SU-DHL-6 (cell line): ENCODE data around the gene APBB1.
A peak's percentile ranks its signal among the peaks of the same experiment; 100 is the strongest.

Experiments
- H2AFZ ChIP-seq: fragments of 200-600 bp; sonication (generic); 2 replicates; pipeline ENCODE4 v1.6.1; 2014; ENCODE audit warnings: low read depth, mild to moderate bottlenecking, moderate library complexity, mixed read lengths, antibody characterized with exemption, low read length; ENCODE audit not compliant: severe bottlenecking
- H3F3A ChIP-seq: fragments of 200-600 bp; shearing (Covaris generic); 2 replicates; pipeline ENCODE4 v1.6.0; 2016; ENCODE audit warnings: antibody characterized with exemption, mild to moderate bottlenecking; ENCODE audit not compliant: insufficient read depth
- H3K27ac ChIP-seq: fragments of 200-600 bp; sonication (generic); 2 replicates; pipeline ENCODE4 v1.5.1; 2016; ENCODE audit warnings: low read depth, mild to moderate bottlenecking, low read length, moderate library complexity, mixed read lengths
- H3K27me3 ChIP-seq: fragments of 200-600 bp; sonication (generic), shearing (Covaris generic); 2 replicates; pipeline ENCODE4 v1.6.0; 2014; ENCODE audit warnings: mild to moderate bottlenecking, low read length
- H3K36me3 ChIP-seq: fragments of 200-600 bp; sonication (generic); 2 replicates; pipeline ENCODE4 v1.6.1; 2014; ENCODE audit warnings: mild to moderate bottlenecking, low read length, mixed read lengths
- H3K4me2 ChIP-seq: fragments of 300-600, 200-600 bp; shearing (Covaris generic), sonication (generic); 2 replicates; pipeline ENCODE4 v1.6.0; 2014; ENCODE audit warnings: low read length, low read depth, mild to moderate bottlenecking; ENCODE audit not compliant: poor library complexity, severe bottlenecking
- H3K4me3 ChIP-seq: fragments of 200-600 bp; sonication (generic); 2 replicates; pipeline ENCODE4 v1.5.1; 2014; ENCODE audit warnings: antibody characterized with exemption, low read length, mild to moderate bottlenecking, mixed read lengths; ENCODE audit not compliant: insufficient read depth, poor library complexity, severe bottlenecking
- H3K79me2 ChIP-seq: fragments of 200-600 bp; sonication (generic); 2 replicates; pipeline ENCODE4 v1.6.1; 2014; ENCODE audit warnings: mild to moderate bottlenecking, low read length, moderate library complexity; ENCODE audit not compliant: insufficient read depth
- H3K9ac ChIP-seq: fragments of 200-600 bp; sonication (generic); 2 replicates; pipeline ENCODE4 v1.7.0; 2014; ENCODE audit warnings: mild to moderate bottlenecking, low read length
- H3K9me2 ChIP-seq: fragments of 200-600 bp; sonication (generic); replicated peaks from 2 replicates; pipeline ENCODE4 v1.6.1; 2014; ENCODE audit warnings: low read length; ENCODE audit not compliant: insufficient read depth
- H3K9me3 ChIP-seq: fragments of 200-600 bp; sonication (generic); 2 replicates; pipeline ENCODE4 v1.6.1; 2014; ENCODE audit warnings: low read length, mixed read lengths; ENCODE audit not compliant: insufficient read depth
- H4K20me1 ChIP-seq: fragments of 200-600 bp; sonication (generic); 2 replicates; pipeline ENCODE4 v1.6.1; 2014; ENCODE audit warnings: low read depth, mild to moderate bottlenecking, antibody characterized with exemption, low read length, moderate library complexity, mixed read lengths
- EZH2phosphoT487 ChIP-seq: fragments of 200-600 bp; sonication (generic), shearing (Covaris generic); conservative IDR thresholded peaks from 2 replicates; pipeline ENCODE4 v1.6.1; 2018; ENCODE audit warnings: mild to moderate bottlenecking, antibody characterized with exemption, low read length, moderate library complexity, mixed read lengths
- TF ChIP-seq, protein P1 (sequence below): fragments of 200-600 bp; sonication (generic); IDR thresholded peaks from one replicate; pipeline ENCODE4 v1.5.1; 2017; ENCODE audit warnings: antibody characterized with exemption, mild to moderate bottlenecking, low read length, moderate library complexity; ENCODE audit not compliant: insufficient read depth, poor library complexity, severe bottlenecking

The APBB1 gene

DNA sequence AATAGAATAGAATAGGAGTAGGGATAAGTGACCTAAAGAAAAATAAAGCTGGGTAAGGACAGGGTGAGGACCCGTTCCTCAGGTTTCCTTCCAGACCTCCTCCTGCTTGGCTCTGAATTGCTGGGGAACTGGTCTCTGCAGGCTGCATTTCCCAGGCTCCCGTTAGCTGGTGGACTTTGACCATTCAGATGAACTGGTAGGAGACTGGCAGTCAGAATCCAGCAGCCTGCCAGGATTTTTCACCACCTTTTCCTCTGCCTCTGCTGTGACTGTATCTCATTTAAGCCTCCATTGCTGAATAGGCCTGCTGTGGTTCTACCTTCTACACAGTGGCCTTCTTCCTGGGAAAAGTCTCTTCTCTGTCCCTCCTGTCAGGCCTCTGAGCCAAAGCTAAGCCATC, 53.2 kb downstream of the APBB1 start:
- H2AFZ ChIP-seq, result no peak overlapping the region
- no peaks in the 10 kb centered on the region for H3K9me2 ChIP-seq
- H3K27me3 ChIP-seq, result no peaks in the 10 kb centered on the region
- H4K20me1 ChIP-seq, result no peaks in the 10 kb centered on the region
- H3K27ac ChIP-seq, result no peak overlapping the region
- H3K36me3 ChIP-seq, result no peaks in the 10 kb centered on the region
- H3F3A ChIP-seq, result no peaks in the 10 kb centered on the region
- no peak overlapping the region for H3K9ac ChIP-seq
- no peak overlapping the region for H3K4me3 ChIP-seq
- no peaks in the 10 kb centered on the region for H3K79me2 ChIP-seq
- TF ChIP-seq, protein P1, sequence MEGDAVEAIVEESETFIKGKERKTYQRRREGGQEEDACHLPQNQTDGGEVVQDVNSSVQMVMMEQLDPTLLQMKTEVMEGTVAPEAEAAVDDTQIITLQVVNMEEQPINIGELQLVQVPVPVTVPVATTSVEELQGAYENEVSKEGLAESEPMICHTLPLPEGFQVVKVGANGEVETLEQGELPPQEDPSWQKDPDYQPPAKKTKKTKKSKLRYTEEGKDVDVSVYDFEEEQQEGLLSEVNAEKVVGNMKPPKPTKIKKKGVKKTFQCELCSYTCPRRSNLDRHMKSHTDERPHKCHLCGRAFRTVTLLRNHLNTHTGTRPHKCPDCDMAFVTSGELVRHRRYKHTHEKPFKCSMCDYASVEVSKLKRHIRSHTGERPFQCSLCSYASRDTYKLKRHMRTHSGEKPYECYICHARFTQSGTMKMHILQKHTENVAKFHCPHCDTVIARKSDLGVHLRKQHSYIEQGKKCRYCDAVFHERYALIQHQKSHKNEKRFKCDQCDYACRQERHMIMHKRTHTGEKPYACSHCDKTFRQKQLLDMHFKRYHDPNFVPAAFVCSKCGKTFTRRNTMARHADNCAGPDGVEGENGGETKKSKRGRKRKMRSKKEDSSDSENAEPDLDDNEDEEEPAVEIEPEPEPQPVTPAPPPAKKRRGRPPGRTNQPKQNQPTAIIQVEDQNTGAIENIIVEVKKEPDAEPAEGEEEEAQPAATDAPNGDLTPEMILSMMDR, result no peak
- no peak for TF ChIP-seq EZH2phosphoT487
- H3K4me2 ChIP-seq, result no peak overlapping the region
- H3K9me3 ChIP-seq, result no peaks in the 10 kb centered on the region

DNA sequence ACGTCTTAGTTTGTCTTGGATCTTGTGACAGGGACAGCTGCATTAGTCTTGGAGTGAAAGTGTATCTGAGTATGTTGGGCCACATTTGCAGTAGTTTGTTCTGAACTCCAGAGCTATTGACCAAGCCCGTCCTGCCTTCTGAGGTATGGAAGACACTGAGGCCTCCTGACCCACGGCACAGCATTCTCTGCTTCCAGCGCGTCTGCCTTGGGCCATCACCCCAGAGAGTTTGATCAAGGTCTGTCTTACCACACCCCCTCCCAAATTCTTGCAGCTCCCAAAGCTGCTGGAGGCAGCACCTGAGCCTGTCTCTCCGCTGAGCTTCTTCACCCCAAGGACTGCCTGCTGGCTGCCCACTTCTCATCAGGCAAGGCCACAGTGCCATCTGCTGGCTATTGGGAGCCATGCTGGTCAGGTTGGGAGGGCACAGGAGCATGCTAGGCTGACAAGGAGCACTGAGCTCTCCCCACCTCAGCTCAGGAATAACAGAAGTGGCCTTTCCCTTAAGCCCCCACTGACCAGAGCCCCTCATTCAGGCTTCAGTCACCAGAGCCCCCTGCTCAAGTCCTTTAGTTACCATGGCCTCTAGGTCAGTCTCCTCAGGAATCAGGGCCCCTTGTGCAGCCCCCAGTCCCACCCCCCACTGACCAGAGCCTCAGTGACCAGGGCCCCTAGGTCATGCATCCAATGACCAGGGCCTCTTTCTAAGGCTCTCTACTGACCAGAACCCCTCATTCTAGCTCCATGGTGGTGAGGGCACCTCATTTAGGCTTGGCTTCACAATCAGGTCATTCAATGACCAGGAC, 55.8 kb downstream of the APBB1 start:
- Histone ChIP-seq H3K9ac (no peak overlapping the region), H3K79me2 (no peaks in the 10 kb centered on the region), H3K27ac (no peak overlapping the region), H3K9me2 (no peaks in the 10 kb centered on the region), H3F3A (no peaks in the 10 kb centered on the region), H4K20me1 (no peaks in the 10 kb centered on the region), H3K9me3 (no peaks in the 10 kb centered on the region), H3K4me2 (no peak overlapping the region), H3K27me3 (no peaks in the 10 kb centered on the region), H2AFZ (no peak overlapping the region), H3K36me3 (no peaks in the 10 kb centered on the region), H3K4me3 (no peak overlapping the region)
- TF ChIP-seq, protein P1, result peak; percentile 97
- no peak for TF ChIP-seq EZH2phosphoT487

DNA sequence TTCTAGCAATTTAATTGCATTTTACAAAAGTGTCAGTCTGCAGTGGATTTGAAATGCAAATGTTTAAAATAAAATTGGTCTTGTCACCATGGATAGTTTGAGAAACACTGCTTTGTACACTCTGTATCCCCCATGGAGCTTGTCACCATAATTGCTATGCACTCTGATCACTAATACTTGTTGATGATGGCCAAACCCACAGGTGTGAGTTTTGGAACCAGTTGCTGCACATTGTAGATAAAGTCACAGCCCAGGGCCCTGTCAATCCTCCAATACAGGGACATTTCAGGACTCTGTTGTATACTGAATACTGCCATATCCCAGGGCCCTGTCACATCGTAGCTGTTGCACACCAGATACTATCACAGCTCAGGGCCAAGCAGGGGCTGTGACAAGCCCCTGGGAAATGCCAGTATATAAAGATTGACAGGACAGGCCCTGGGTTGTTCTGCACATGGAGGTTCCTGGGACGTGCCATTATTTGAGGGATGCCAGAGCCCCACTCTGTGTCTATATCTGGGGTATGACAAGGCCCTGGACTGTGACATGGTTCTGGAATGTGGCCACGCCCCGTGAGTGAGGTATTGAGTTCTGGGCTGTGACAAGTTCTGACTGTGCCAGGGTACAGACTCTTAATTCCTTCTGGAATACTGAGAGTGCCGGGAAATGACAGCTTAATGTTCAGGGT, 56.6 kb downstream of the APBB1 start:
- Histone ChIP-seq H2AFZ (no peak overlapping the region), H3K27me3 (no peaks in the 10 kb centered on the region), H3K27ac (no peak overlapping the region), H3K9ac (no peak overlapping the region), H3K4me2 (no peak overlapping the region), H4K20me1 (no peaks in the 10 kb centered on the region), H3F3A (no peaks in the 10 kb centered on the region), H3K9me2 (no peaks in the 10 kb centered on the region), H3K79me2 (no peaks in the 10 kb centered on the region), H3K4me3 (no peak overlapping the region), H3K36me3 (no peaks in the 10 kb centered on the region), H3K9me3 (no peaks in the 10 kb centered on the region)
- TF ChIP-seq, protein P1, result no peak
- TF ChIP-seq EZH2phosphoT487, result no peak
